Glomerular endothelial cell (primary cell): Measurements from ENCODE around the gene SFXN5. TPM values are rescaled to one million over a fixed set of nuclear protein-coding genes. Genes with fewer than 3 reads are reported as not detected.

Experiments
- DNase-seq: peaks from one replicate; pipeline ENCODE4 v3.0.0-alpha.2; 2011; ENCODE audit warnings: low read depth, low spot score; ENCODE audit errors: extremely low read depth
- total RNA-seq: library from RNA; depleted of rRNA; stranded (reverse); fragments of >200 nt; gene quantifications from 2 replicates; pipeline ENCODE4 v1.2.3, GENCODE V29; 2015

Gene SFXN5
- total RNA-seq, 1 donor from 2014 or later, result 29.5 TPM

DNA sequence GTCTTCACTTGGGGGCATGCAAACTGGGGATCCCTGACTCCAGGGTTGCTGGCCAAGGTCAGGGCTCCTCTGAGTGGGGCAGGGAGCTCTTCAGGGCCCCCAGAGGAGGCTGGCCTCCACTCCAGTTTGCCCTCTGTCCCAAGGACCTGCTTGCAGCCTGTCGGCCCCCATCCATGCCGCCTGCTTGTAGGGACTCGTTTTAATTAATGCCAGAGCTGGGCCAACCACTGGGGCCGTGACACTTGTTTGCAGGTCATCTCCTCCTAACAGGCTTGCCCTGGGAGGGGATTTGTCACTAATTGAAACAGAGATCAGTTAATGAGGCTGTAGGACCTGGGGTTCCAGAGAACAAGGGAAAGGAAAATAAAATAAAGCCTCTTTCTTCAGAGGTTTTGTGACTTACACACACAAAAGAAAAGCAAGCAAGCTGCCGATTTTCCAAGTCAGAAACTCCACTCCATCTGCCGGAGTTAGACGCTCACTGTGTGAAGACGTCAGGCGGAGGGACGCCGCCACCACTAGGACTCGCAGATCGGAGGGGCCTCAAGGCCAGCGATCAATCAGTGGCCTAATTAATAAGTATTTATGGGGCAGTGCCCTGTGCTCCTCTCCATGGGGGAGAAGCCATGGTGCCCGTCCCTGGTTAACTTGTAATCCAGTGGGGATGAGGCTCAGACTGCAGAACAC lies 75.9 kb downstream of the SFXN5 start:
- no peak for DNase-seq

DNA sequence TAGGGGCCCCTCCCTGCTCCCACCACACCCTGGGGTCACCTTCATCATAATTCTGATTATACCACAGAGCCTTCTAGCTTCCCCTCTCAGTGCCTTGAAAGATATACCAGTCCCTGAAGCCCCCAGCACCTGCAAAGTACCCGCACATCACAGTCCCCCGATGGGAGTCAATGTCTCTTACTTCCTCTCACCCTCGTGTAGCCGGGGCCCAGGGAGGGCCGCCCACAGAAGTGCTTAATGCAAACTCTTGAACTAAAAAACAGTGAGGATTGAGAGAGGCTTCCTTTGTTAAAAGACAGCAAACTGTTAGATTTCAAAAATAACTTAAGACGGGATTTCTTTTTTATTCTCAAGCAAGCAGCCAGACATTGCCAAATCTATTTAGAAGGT lies 76.5 kb downstream of the SFXN5 start:
- no peak for DNase-seq

DNA sequence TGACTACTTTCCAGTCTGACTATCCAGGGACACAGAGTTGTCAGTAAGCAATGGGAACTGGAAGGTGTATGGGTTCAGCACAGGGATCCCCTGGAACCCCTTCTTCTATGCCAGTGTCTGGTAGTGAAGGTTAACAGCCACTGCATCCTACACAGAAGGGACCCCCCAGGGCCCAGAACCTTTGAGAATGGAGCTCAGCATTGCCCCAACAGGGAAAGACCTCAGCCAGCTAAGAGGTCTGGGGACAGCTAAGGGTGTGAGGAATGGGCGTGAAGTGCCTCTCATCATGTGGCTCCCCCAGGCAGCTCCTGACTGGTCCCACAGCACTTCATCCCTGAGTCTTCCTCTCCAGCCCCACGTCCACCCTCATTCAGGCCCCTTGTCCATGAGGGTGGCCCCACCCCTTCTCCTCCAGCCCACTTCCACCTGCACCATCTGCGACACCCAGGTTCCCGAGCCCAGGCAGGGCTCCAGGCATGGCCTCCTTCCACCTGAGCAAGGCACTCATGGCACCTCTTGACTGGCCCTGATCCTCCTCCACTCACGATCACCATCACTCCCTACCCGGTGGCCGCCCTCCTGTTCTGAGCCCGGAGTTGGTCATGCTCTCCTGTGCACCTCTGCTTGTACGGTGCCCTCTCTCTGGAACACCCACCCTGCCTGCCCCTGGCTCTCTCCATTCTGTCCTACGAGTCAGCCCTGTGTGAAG lies 77.1 kb downstream of the SFXN5 start:
- no peak for DNase-seq

DNA sequence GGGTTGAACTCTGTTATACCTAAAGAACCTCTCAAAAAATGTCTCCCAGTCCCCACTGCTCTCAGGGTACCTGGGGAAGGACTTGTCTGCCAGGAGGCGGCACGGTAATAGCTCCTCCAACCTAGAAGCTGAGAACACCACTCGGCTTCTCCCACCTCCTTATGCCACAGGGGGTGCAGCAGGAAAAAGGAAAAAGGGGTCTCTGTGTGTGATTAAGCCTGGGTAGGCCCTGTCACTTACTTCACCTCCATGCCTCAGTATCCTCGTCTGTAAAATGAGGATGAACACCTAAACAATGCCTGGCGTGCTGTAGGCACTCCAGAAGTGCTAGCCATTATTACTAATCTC lies 77.6 kb downstream of the SFXN5 start:
- DNase-seq, result no peak

DNA sequence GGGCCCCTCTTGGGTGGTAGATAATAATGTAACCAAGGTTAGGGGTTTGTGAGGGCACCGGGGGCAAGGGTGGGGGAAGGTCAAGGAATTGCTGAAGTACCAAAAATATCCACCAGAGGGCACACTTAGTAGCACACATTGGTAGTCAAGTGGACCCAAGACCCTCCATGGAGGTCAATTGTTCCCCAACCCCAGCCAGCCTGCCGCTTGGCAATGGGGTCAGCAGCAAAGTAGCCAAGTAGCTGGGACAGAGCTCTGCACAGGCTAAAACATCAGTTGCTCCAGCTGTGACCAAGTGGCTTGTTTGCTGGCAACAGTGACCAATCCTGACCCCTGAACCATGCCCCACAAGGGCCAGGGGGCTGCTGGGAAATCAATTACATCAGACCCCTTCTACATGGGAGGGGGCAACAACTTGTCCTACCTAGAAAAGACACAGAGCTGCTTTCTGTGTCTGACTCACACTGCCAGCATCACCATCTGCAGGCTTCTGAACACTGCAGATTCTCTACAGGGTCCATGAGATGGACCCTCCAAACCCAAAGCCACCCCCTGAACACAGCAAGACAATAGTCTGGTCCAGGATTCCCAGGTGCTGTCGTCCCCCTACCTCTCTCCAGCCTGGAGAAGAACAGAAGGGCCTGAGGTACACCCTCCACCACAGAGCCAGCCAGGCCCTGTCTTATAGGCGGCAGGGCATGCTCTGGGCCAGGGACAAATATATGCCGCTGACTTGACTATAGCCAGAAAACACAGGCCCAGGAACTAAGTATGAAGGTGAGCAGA lies 78.2 kb downstream of the SFXN5 start:
- no peak for DNase-seq

DNA sequence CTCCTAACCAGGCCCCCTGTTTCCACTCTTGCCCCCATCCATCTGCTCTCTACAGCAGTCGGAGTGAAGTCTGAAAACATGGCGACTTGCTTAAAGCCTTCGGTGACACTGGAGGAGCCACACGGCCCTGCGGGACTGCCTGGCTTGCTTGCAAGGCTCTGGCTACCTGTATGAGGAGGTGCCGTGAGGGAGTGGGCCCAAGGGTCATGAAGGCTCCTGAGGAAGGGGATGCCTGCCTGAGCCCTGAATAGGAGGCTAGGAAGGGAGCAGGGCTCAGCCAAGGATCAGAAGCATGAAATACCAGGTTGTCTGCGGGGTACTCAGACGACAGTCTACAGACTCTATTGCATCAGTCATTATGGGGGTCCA lies 78.8 kb downstream of the SFXN5 start:
- no peak for DNase-seq

DNA sequence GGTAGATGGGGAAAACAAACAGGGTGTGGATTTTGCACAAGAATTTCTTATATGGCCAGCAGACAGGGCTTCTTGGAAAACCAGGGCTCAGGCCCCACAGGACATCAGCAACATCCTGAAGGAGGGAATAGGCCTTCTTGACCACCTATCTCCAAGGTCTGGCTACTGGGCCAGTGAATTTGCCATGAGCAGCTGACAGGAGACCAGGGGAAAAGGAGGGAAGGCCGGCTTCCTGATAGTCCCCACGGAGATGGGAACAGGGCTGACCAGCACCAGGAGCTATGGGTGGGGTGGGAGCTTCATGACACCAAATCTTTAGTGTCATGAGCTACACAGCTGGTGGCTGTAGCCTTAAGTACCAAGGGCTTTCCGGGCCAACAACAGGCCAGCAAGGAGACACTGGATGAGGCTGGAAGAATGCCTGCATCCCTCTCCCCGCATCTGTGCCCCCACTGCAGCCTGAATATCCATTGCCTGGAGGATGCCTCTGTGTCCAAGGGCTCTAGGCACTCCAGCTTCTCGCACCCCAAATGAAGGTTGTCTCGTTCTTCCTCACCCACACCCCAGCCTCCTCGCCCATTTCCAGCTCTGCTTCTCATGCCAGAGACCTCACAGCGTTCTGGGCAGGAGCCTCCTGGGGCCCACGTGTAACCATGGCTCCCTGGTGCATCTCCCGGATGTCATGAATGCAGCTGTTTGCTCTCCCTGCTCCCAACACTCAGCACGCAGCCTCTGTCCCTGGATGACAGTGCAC lies 79.4 kb downstream of the SFXN5 start:
- no peak for DNase-seq

DNA sequence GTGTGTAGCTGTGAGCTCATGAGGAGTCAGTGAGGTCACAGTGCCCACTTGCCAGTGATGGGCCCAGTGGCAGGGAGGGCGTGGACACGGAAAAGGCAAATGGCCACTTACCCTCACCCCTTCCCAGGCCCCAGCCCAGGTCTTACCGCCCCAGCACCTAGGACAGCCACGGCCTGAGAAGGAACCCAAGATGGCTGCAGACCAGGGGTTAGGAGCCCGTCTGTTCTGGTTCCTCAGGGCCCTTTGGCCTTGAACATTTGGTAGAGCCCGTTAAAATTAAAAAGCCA lies 80.1 kb downstream of the SFXN5 start:
- DNase-seq, result no peak

DNA sequence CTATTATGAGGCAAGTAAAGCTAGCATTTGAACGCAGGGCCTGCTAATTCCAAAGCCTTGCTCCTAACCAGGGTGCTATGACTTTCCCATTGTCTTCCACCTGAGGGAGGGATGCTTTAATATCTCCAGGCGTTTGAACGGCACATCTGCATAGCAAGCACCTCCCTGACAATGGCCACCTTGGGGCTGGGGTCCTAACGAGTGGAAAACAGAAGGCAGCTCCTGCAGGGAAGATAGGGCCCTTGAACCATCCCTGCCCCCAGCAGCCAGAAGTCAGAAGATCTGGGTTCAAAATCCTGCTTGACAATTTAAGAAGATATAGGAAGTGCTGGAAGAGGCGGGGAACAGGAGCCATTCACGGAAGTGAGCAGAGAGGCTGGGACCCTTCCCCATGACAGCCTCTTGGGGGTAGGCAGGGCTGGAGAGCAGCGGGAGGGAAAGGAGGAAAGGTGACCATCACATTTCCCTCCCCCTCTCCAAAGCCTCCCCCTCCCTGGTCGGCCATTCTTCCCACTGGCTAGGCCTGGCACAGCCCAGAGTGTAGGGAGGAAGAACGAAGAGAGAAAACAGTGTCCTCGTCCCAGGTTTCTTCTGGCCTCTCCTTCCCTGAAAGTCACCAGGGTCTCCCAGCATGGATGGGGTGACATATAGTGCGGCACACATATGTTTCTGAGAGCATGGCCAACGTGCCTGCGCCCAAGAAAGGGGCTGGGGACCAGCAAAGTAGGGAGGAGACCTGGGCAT lies 80.6 kb downstream of the SFXN5 start:
- no peak for DNase-seq

DNA sequence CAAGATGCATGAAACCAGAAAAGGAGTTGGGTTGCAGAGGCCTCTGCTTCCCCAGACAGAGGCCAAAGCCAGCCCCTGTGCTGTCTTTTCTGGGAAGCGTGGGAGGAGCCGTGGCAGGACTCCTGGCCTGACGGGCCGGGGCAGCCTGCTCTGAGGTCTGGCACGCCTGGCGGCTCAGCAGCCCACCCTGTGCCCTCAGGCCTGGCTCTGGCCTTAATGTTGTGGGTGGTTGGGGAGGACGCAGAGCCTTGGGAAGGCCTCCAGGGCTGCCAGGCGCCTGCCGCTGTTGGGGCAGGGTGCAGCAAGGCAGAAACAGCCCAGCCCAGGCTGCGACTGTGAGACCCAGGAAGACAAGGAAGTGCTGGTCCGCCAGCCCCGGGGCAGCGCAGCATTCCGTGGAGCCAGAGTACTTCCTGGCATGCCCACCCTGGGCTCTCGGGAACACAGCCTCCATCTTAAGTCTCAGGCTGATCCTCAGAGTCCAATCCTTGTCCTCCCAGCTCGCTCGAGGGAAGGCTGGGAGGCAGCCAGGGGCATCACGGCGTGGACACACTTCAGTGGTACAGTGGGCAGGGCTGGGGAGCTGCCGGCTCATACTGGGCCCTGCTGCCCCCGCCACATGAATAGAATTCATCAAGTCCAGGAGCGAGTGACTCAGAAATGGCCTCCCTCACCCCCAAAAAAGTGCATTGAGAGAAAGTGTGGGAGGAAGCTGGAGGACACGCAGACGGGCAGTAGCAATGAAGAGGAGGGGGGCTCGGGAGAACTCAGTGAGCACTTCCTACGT lies 81.5 kb downstream of the SFXN5 start:
- DNase-seq, result no peak

DNA sequence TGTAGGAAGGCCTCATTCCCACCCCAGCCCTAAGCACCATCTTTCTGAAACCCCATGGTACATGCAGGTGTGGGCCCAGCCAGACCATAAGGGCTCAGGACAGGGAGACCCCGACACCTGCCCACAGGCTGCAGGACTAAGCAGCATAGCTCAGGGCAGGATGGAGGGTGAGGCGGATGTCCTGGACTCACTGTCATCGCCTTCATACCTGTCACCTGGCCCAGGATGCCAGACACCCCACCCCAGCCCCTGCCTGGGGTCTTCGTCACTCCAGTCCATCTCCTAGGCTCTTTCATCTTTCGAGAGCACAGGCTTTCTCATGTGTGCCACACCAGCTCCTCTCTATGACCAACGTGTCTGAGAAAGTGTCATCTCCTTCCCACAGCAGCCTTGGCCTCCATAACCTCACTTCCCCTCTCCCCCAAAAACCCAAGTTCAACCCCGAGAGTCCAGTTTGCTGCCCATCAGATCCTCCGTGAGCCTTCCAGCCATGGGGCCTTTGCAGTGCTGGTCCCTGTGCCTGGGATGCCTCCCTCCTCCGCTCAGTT lies 82.7 kb downstream of the SFXN5 start:
- DNase-seq, result no peak

DNA sequence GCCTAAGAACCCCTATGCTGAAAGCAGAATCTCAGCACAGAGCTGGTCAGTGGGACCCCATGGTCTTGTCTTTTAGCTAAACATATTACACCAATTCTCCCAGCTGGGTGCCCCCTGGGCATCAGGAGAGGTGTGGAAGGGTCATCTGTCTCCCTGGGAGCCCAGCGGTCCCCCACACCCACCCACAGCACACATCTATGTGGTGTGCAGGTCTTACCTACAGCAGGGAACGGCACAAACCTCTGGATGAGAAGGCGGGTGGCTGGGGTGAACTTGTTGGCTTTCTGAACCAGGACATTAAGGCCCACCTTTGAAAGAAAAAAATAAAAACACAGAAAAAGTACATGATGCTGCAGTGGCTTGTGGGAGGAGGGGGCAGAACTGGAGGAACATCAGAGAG lies 83.5 kb downstream of the SFXN5 start:
- DNase-seq, result no peak

DNA sequence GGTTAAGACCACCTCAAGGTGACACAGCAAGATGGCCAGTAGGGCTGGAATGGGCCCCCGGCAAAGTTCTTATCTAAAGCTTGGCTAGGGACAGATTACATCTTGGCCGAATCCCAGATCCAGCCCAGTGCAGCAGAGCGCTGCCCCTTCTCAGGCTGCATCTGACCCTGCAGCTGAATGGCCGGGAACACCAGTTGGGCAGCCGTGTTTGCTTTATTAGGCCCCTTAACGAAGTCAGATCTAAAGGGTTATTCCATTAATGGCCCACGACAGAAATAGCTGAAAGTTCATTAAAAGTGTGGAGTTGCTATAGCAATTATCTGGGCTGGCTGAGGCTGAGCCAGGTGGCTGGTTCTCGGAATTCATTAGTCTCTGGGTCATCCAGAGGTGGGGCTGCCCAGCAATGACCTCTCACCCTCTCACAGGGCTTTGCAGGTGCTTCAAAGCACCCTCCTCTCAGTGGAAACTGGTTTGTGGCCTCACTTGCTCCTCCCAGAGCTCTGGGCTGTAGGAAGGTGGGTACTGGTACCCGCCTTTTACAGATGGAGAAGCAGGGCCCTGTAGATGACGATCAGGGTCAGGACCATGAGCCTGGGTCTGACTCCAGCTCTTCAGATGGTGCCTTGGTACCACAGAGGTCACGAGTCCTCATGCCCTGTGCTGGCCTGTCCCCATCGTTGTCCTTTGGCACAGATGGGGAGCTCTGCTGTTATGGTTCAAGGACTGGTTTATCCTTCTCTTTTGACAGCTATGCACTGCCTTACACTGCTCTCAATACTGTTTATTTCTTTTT lies 85.4 kb downstream of the SFXN5 start:
- no peak for DNase-seq

DNA sequence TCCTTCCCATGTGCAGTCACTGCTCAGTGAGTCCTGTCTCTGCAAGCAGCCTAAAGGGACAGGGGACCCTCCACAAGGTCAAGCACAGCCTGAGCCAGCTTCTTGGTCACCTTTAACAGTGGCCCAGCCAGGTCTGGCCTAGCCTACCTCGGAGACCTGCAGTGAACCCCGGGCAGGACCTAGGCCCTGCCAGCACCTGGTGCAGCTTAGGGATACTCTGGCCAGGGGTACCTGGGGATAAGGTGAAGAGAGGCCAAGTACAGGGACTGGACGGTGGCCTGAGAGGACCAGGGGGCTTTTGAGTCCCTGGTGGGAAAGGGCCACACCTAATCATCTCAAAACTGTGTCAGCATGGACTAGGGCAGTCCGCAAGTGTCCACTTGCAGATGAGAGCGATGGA lies 86.4 kb downstream of the SFXN5 start:
- DNase-seq, result no peak

DNA sequence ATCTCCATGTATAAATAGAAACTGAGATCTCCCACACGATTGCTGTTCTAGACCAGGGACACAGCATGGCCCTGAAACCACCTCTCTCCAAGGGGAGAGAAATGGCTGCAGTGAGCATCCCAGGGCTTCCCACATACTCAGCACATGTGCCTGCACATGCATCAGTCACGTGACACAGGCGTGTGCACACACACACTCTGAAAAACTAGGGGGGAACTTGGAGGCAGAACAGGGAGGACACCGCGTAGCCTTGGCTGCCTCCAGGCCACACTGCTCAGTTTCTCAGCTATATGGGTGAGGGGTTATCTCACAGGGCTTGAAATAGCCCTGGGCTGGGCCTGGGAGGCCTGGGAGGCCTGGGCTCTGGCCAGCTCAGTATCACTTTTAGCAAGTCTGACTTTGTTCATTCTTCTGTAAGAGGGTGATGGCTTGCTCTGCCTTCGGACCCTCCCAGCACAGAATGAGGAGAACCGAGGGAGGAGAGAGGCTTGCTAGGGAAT lies 87.3 kb downstream of the SFXN5 start:
- DNase-seq, result no peak

DNA sequence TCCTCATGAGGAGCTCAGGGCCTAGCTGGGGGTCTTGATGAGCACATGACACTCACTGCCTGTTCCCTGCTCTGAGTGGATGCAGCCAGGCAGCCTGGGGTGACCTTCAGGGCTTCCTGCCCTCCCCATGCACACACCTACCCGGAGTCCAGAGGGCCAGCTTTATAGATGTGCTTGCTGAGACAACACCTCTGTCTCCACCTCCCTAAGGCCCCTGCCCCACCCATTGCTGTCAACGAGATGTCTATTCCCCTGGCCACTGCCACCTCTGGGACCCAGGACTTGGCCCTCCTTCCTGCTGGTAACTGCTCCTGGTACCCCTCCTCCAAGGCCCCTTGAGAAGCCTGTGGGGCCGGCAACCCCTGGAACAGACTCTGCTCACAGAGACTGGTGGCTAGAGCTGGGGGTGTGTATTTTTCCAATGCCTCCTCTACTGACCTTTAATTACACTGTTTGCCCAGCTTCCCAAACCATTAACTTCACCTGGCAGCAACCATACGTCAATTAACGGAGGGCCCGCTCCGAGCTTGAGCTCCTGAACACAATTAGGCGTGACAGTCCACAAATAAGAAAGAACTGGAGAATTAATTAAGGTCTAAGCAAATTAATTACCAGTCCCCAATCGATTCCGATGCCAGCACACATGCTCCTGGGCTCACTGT lies 87.9 kb downstream of the SFXN5 start:
- no peak for DNase-seq

DNA sequence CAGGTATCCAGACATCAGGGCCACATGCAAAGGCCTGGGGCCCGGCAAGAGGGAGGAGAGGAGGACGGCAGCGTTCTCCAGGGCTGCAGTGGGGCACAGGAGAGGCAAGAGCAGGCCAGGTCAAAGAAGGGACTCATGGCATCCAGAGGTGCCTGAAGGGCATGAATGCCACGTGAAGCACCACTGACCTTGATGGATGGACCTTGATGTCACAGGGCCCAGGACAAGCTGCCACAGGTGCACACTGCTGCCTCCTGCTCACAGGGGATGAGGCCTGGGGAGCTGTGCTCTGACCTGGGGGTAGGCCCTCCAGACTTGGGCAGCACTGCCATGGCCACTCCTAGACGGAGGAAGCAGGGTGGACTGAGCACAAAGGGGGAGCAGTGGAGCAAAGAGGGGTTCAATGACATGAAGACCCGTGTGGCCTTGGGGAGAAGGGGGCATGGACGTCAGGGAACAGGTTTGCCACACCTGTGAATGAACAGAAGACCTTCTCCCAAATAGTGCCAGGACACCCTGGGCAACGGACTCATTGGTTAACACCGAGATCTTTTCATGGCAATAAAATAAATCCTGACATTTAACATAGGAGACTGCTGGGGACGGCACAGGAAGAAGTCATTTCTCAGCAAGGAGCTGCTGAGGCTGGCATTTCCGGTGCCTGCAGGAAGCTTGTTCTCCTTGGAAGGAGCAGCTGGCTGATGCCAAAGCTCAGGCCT lies 88.6 kb downstream of the SFXN5 start:
- DNase-seq, result no peak

DNA sequence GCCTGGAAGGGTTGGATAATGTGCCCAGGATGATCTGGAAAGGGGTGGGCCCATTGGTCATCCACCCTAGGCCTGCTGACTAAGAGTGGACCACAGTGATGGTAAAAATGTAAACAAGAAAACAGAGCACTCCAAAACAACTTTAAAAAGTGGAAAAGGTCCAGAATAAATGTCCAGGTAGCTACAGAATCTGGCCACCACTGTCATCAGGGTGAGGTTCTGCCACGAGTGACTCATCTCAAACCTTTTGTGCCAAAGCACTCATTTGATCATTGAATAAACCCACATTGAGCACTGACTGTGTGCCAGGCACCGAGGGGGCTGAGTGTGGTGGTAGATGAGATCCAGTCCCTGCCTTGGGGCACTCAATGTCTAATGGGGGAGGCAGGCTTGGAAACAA lies 89.3 kb downstream of the SFXN5 start:
- no peak for DNase-seq
